Measurements from ENCODE around the gene AXIN2.
"Not testable (repeated sequence)": the region's sequence is repeated elsewhere in the genome, so short reads cannot be mapped to it uniquely, and the experiment has no call there.

Gene AXIN2

GRCh38 chr17:65537845-65538674 lies 23.4 kb downstream of the AXIN2 start:
- DNase-seq (ENCODE audit: low read depth): no peak

DNA sequence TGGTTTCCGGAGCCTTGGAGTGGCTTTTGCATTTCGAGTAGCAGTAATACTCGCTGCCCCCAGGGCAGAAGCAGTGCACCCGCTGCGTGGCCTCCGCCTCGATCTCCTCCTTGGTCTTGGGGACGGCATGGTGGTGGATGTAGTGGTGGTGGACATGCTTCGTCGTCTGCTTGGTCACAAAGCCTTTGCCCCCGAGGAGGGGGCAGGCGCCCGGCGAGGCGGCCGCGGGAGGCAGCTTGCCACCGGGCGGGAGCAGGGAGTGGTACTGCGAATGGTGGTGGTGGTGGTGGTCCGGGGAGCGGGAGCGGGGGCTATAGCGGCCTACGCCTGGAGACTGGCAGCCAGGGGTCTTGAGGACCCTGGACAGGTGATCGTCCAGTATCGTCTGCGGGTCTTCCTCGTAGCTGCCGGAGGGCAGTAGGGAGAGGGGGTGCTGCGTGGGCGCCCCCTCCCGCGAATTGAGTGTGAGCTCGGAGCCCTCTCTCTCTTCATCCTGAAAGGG lies 24.1 kb downstream of the AXIN2 start:
- DNase-seq (ENCODE audit: low read depth): no peak

GRCh38 chr17:65536573-65537342 lies 24.7 kb downstream of the AXIN2 start:
- no peak for DNase-seq (ENCODE audit: low read depth)

DNA sequence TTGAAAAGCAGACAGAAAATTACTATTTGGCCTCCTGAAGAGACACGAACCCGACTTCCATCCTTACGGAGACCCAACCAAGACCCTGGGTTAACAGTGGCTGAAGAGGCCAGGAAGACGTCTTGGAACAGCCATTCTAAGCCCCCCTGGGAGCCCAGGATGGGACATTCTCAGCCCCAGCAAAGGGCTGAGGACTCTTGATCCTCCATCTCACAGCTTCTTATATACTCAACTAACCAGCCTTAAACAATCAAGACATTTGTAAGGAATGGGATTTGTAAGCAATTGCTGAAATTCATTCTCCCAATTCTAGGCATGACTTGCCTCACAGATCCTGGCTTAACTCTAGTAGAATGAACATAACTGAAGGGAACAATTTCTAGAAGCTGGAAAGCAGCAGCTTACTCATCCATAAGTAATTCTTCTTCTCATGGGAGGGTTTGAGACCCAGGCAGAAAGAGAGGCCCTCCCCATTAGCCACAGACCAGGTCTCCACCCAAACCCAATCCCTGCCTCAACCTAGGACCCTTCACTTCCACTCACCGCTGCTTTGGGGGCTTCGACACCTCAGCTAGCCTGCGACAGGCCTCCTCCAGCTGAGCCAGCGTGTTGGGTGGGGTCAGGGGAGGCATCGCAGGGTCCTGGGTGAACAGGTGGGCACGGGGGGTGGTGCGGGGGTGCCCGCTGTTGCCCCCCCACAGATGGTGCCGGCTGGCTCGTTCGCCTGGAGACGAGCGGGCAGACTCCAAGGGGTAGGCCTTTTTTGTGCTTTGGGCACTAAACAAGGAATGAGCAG lies 25.5 kb downstream of the AXIN2 start:
- DNase-seq (ENCODE audit: low read depth): no peak

DNA sequence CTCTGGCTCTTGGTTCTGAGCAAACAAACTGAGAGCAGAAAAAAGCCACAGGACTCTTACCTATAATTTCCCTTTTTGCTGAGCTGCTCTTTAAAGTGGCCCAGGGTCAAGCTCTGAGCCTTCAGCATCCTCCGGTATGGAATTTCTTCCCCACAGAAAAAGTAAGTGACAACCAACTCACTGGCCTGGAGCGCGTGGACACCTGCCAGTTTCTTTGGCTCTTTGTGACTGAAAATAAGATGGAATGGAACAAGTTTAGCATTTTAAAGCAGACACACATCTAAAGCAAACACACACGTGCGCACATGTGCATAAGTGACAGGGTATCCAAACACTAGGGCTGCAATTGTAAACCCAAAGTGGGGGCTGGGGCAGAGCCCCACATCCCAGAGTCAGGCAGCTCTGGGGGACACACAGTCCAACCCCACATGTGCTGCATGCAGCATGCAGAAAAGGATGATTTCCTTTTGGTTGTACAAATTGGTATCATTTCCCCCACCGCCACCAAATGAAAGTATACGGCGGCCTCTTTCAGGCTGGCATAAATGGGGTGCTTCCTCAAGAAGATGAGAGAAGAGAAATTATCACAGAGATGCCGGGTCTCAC lies 27.5 kb downstream of the AXIN2 start:
- no peak for DNase-seq (ENCODE audit: low read depth)

GRCh38 chr17:65533056-65533745 lies 28.2 kb downstream of the AXIN2 start:
- no peak for DNase-seq (ENCODE audit: low read depth)

GRCh38 chr17:65532101-65532890 lies 29.2 kb downstream of the AXIN2 start:
- no peak for DNase-seq (ENCODE audit: low read depth)

- DNase-seq (ENCODE audit: low read depth): no peak
Observed at GRCh38 chr17:65531256-65532100, 30.0 kb downstream of the AXIN2 start.

GRCh38 chr17:65530523-65531255 lies 30.8 kb downstream of the AXIN2 start:
- DNase-seq (ENCODE audit: low read depth): no peak

DNA sequence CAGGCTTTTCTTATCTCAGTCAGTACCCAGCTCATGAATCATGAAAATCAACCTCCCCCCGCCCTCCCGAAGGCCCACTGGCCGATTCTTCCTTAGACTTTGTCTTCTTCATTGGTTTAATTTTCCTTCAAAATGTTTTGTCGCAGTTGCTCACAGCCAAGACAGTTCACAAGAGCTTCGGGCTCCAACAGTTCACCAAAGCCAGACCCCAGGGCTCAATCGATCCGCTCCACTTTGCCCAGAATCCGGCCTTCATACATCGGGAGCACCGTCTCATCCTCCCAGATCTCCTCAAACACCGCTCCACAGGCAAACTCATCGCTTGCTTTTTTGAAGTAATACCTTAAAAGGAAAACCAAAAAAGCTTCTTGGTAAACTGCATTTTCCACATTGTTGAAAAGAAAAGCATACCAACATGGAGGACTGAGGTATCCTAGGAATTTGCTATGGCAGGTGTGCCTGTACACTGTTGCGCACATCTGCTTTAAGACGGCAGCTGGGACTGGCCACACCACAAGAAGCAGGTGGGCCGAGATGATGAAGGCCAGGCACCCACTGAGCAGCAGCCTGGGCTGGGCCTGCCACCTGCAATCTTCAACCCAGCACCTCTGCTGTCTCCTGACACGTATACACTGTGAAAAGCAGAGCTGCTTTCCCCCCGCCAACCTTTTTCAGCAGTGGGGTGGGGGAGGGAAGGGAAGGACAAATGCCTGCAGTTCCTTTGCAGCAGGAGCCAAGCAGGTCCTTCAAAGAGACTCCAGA lies 31.5 kb downstream of the AXIN2 start:
- DNase-seq (ENCODE audit: low read depth): no peak

GRCh38 chr17:65529040-65529633 lies 32.3 kb downstream of the AXIN2 start:
- no peak for DNase-seq (ENCODE audit: low read depth)

DNA sequence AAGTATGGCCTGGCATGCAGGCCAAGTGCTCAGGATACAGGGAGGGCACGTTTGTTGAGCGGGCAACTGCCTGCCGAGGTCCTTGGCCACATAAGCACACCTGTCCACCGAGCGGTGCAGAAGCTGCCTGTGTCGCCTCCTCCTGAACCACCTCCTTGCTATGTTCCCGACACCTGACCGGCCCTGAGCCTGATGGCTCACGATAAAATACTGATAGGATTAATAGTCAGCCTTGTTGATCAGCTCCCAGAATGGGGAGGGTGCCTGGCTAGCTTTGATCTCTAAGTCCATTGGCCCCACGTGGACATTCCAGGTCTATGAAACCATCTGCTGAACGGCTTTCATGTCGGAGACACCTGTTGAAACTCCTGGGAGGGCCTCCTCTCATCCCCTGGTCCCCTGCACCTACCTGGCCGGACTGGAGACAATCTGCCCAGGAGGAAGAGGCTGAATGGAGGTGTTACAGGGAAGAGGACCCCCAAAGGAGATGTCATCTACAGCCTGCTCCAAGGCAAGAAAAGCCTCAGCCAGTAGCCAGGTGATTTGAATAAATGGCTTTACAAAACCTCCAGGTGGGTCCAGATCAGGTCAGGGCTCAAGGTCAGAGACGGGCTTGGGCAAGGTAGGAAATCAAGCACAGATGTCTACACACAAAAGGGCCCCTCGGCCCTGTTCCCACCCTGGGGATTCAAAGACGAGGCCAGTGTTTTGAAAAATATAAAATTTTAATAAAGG lies 33.4 kb downstream of the AXIN2 start:
- DNase-seq (ENCODE audit: low read depth): no peak

GRCh38 chr17:65527381-65527780 lies 34.1 kb downstream of the AXIN2 start:
- no peak for DNase-seq (ENCODE audit: low read depth)

DNA sequence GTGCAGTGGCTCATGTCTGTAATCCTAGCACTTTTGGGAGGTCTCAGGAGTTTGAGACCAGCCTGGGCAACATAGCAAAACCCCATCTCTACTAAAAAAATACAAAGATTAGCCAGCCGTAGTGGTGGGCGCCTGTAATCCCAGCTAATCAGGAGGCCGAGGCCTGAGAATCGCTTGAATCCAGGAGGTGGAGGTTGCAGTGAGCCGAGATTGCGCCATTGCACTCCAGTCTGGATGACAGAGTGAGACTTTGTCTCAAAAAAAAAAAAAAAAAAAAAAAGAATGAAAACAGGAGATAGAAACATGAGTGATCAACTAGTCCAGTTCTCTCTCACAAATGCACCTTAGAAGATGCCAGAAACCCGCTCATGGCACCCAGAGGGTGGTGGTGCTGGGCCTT lies 34.6 kb downstream of the AXIN2 start:
- DNase-seq (ENCODE audit: low read depth): not testable (repeated sequence)

GRCh38 chr17:65523853-65524664 lies 37.4 kb downstream of the AXIN2 start:
- no peak for DNase-seq (ENCODE audit: low read depth)

- no peak for DNase-seq (ENCODE audit: low read depth)
Observed at GRCh38 chr17:65523411-65523810, 38.0 kb downstream of the AXIN2 start.

Data from stimulated activated CD8-positive, alpha-beta memory T cell treated with anti-CD3 and anti-CD28 coated beads, Interleukin-7, amount 100 ng/mL, for 24 hours (primary cell).